Esophagus (tissue), 2 donors: ENCODE data around the gene WDR70. TPM values are rescaled to one million over a fixed set of nuclear protein-coding genes. Genes with fewer than 3 reads are reported as not detected.
"Not testable (repeated sequence)": the region's sequence is repeated elsewhere in the genome, so short reads cannot be mapped to it uniquely, and the experiment has no call there.

Experiments used
- H3K27ac ChIP-seq, 2 donors: one replicate each; pipeline ENCODE4 v1.5.1; 2013; ENCODE audit warnings: low read depth in 2 of 2, mild to moderate bottlenecking in 2 of 2, inconsistent platforms in 1 of 2, low read length in 1 of 2, moderate library complexity in 1 of 2
- H3K27me3 ChIP-seq, 2 donors: one replicate each; pipeline ENCODE4 v1.6.1; 2013; ENCODE audit warnings: low read length in 2 of 2, control low read depth in 1 of 2, mild to moderate bottlenecking in 1 of 2; ENCODE audit not compliant: insufficient read depth in 2 of 2, control insufficient read depth in 1 of 2
- H3K36me3 ChIP-seq, 2 donors: one replicate each; pipeline ENCODE4 v1.6.1; 2013; ENCODE audit warnings: low read length in 1 of 2; ENCODE audit not compliant: control insufficient read depth in 2 of 2, insufficient read depth in 2 of 2
- H3K4me1 ChIP-seq, 2 donors: one replicate each; pipeline ENCODE4 v1.6.1; 2013; ENCODE audit warnings: low read length in 1 of 2; ENCODE audit not compliant: control insufficient read depth in 2 of 2, insufficient read depth in 2 of 2
- H3K4me3 ChIP-seq, 2 donors: one replicate each; pipeline ENCODE4 v1.5.1; 2013; ENCODE audit warnings: low read length in 2 of 2, mild to moderate bottlenecking in 2 of 2, low read depth in 1 of 2, moderate library complexity in 1 of 2
- H3K9me3 ChIP-seq, 2 donors: one replicate each; pipeline ENCODE4 v1.6.1; 2013; ENCODE audit warnings: mild to moderate bottlenecking in 2 of 2, low read depth in 1 of 2, low read length in 1 of 2, moderate library complexity in 1 of 2; ENCODE audit not compliant: control insufficient read depth in 2 of 2, insufficient read depth in 1 of 2
- WGBS, 2 donors: extraction: QIAGEN DNeasy Blood & Tissue Kit; methylation state at CpG; one replicate each; pipeline ENCODE4 v1.1.7; 2013; 5-methylcytosine and 5-hydroxymethylcytosine counted together
- polyA plus RNA-seq, 2 donors: library from polyadenylated mRNA; stranded (reverse); fragments of 200-250 nt; gene quantifications; one replicate each; pipeline ENCODE4 v1.2.3, GENCODE V29; 2013
- donor health status: healthy with polysubstance abuse.
- donor health status: Bipolar disorder and iron deficiency.

Gene WDR70
- polyA plus RNA-seq, 2 donors, result 13.9 to 14.3 TPM

DNA sequence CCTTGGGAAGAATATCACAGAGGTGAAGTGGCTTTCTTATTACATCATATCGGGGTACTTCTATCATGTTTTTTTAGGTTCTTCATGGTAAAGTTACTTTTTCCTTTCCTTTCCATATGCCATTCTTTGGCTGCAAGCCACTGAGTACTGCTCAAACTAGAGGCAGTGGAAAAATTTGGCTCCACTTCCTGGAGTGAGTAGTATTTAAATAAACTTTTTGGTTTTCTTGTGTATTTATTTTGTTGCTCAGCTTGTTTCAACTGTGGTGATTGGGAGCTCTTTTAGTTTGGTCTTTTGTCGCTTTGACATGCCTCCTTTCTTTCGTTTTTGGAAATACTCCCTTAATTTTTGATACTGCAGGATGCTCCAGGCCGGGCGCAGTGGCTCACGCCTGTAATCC is 69.8 kb downstream of the WDR70 start:
- Histone ChIP-seq H3K4me3 (no peak overlapping the region), H3K27ac (no peak overlapping the region), H3K4me1 (no peaks in the 10 kb centered on the region), H3K27me3 (no peaks in the 10 kb centered on the region), H3K36me3 (no peaks in the 10 kb centered on the region), H3K9me3 (no peaks in the 10 kb centered on the region)
- 93 to 96% methylated on average over 6 of the region's 6 CpGs for WGBS, 2 donors

DNA sequence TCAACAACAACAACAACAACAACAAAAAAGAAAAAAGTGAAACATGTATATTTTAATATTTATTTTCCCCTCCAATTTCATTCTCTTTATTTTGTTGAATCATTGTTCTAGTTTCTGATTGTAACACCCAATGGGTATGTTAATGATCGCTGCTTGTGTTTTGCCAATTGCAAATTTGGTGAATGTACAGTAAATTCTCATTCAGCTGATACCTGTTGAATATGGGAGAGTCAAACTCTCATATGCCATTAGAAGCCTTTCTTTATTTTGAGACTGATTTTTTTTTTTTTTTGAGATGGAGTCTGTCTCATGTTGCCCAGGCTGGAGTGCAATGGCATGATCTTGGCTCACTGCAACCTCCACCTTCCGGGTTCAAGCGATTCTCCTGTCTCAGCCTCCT is 72.9 kb downstream of the WDR70 start:
- H3K36me3 ChIP-seq, H3K4me3 ChIP-seq, H3K27me3 ChIP-seq, H3K27ac ChIP-seq, H3K4me1 ChIP-seq, H3K9me3 ChIP-seq: not testable (repeated sequence)
- WGBS, 2 donors, result 97 to 99% methylated on average over 3 of the region's 3 CpGs

DNA sequence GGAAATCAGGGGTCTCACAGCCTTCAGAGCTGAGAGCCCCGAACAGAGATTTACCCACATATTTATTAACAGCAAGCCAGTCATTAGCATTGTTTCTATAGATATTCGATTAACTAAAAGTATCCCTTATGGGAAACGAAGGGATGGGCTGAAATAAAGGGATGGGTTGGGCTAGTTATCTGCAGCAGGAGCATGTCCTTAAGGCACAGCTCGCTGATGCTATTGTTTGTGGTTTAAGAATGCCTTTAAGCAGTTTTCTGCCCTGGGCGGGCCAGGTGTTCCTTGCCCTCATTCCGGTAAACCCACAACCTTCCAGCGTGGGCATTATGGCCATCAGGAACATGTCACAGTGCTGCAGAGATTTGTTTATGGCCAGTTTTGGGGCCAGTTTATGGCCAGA is 74.1 kb downstream of the WDR70 start:
- H3K27me3 ChIP-seq, H3K36me3 ChIP-seq, H3K9me3 ChIP-seq, H3K4me3 ChIP-seq, H3K27ac ChIP-seq, H3K4me1 ChIP-seq: not testable (repeated sequence)
- 96 to 98% methylated on average over 6 of the region's 7 CpGs for WGBS, 2 donors

DNA sequence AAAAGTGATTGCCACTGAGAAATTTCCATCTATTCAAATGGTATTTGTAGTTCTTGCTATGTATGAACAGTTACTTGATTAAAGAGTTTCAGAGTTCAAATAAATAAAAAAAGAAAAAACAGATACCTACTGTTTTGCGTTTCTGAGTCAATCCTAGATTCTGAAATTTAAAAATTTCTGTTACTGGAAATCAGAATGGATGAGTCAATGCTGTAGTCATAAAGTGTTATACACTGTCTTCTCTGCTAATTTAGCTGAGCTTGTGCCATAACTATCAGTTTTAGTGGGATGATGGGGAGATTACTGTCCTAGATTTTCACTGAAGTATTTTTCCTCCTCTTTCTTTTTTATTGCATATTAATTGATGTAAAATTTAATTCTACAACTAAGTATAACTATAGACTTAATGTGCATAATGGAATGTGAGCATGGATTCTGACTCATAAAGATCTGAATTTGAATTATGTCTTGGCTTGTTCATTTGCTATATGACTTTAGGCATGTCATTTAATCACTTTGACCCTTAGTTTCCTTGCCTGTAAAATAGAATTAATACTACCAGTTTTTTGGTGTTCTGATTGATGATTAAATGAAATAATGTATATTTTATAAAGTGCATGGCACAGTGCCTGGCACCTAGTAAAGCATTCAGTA is 75.4 kb downstream of the WDR70 start:
- H3K36me3 ChIP-seq, H3K27me3 ChIP-seq, H3K27ac ChIP-seq, H3K4me3 ChIP-seq, H3K4me1 ChIP-seq, H3K9me3 ChIP-seq: not testable (repeated sequence)
- 59 to 71% methylated on average over 1 of the region's 1 CpG for WGBS, 2 donors

DNA sequence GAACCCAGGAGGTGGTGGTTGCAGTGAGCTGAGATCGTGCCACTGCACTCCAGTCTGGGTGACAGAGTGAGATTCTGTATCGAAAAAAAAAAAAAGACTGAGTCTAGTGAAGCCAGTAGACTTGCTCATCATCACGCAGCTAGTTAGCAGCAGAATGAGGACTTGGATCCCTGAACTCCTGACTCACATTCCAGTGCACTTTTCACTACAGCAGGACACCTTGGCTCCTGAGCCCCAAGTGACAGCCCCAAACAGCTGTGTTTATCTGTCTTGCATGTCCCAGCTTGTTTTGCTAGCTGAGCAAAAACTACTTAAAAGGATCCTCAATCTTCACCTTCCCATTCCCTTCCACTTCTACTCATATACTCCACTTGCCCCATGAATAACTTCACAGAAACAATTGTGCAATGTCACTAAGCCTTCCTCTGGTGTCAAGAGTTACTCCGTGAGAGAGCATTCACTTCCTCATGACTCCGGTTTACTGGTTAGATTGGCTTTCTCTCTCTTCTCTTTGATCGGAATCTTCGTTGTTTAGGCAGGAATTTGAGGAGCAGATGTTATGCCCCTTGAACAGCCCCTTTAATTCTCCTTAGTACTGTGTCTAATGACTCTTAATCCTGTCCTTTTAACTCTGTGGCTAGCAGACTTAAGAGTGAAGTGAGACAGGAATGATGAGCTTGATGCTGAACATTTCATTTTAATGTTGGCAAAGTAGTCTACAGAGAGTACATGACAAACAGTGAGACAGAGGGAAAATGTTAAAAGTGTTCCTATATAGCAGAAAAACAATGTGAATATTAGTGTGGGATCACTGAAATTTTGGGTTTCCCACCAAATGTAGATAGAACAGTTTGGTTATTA is 84.3 kb downstream of the WDR70 start:
- not testable (repeated sequence) for H3K4me3 ChIP-seq, H3K36me3 ChIP-seq, H3K27ac ChIP-seq, H3K4me1 ChIP-seq, H3K27me3 ChIP-seq, H3K9me3 ChIP-seq
- 72 to 78% methylated on average over 7 of the region's 7 CpGs for WGBS, 2 donors

DNA sequence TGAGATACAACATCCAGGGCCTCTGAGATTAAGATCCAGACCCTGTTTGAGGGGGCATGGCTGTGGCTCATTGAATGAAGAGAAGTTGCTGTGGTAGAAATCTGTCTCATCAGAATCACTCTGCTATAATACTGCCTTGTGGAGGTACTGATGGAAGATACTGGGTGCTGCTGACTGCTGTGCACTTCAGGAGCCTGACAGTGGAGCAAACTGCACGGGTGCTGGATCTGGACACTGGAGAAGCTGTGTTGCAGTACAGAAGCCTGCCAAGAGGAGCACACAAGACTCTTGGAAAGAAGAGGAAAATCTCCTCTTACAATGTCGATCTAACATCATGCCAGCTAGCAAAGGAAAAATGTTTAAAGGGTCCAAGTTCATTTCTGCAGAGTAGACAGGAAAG is 85.5 kb downstream of the WDR70 start:
- 74 to 80% methylated on average over 2 of the region's 2 CpGs for WGBS, 2 donors
- H3K27ac ChIP-seq, H3K27me3 ChIP-seq, H3K4me3 ChIP-seq, H3K4me1 ChIP-seq, H3K9me3 ChIP-seq, H3K36me3 ChIP-seq: not testable (repeated sequence)

DNA sequence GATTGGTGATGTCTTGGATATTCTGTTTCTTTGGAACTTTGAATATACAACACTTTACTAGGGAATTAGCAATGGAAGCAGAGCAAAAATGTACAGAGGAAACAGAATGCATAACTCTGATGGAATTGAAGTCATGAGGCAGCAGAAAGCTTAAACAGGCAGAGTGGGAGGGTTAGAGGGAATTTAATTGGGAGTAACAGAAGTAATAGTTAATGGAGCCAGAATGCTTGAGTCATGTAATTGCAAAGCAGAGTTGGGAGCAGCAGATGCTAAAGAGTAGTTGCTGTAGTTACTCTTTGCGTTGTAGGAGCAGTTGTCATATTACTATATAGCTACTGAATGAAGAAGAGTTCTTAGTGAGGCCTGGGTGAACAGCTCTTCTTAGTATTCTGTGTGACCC is 90.3 kb downstream of the WDR70 start:
- H3K4me1 ChIP-seq, H3K4me3 ChIP-seq, H3K36me3 ChIP-seq, H3K27ac ChIP-seq, H3K27me3 ChIP-seq, H3K9me3 ChIP-seq: not testable (repeated sequence)
- 97 to 100% methylated on average over 1 of the region's 1 CpG for WGBS, 2 donors

DNA sequence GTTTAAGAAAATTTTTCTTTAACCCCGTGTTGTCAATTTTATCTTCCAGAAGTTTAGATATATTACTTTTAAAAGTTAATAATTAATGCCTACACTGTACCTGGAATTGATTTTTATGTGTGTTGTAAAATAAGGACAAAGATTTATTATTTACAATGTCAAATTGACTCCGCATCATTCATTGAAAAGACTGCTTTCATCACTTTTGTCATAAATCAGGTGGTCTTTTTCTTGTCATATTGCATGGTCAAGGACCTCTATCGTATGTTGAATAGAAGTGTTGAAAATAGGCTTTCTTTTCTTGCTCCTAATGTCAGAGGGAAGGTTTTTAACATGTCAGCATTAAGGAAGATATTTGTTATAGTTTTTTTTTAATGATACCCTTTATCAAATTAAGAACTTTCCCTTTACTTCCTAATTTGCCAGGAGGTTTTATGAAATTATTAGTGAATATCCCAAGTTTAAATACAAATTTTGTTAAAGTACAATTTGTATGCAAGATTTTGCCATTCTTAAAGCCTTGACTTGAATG is 92.6 kb downstream of the WDR70 start:
- no peaks in the 10 kb centered on the region for H3K4me1 ChIP-seq
- no peak overlapping the region for H3K27ac ChIP-seq
- H3K4me3 ChIP-seq, result no peak overlapping the region
- WGBS, 2 donors, result 62 to 64% methylated on average over 3 of the region's 3 CpGs
- no peaks in the 10 kb centered on the region for H3K36me3 ChIP-seq
- H3K27me3 ChIP-seq, result no peaks in the 10 kb centered on the region
- H3K9me3 ChIP-seq, result no peaks in the 10 kb centered on the region

DNA sequence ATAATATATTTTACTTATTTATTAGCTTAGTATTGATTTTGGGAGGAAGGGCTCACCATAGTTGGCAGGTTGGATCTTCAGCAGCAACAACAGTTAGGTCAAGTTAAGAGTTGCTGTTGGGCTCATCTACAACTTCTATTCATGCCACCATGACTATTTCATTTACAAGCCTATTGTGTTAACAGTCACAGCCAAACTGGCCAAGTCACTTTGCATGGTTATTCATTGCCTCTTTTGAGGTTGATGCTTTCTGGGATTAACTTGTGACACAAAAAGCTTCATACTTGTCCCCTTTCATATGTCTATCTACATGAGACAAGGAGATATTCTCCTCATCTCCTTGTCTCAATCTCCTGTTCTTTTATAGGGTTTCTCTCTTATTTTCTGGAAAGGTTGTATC is 98.3 kb downstream of the WDR70 start:
- peaks cover 0 to 10% of the 10 kb centered on the region in 2 donors for H3K36me3 ChIP-seq
- no peak overlapping the region for H3K27ac ChIP-seq
- H3K4me3 ChIP-seq, result no peak overlapping the region
- peaks cover 0 to 2% of the 10 kb centered on the region in 2 donors for H3K9me3 ChIP-seq
- H3K27me3 ChIP-seq, result no peaks in the 10 kb centered on the region
- H3K4me1 ChIP-seq, result no peaks in the 10 kb centered on the region
